ENCODE data around the gene CDCA8.

- TF ChIP-seq, protein P1, sequence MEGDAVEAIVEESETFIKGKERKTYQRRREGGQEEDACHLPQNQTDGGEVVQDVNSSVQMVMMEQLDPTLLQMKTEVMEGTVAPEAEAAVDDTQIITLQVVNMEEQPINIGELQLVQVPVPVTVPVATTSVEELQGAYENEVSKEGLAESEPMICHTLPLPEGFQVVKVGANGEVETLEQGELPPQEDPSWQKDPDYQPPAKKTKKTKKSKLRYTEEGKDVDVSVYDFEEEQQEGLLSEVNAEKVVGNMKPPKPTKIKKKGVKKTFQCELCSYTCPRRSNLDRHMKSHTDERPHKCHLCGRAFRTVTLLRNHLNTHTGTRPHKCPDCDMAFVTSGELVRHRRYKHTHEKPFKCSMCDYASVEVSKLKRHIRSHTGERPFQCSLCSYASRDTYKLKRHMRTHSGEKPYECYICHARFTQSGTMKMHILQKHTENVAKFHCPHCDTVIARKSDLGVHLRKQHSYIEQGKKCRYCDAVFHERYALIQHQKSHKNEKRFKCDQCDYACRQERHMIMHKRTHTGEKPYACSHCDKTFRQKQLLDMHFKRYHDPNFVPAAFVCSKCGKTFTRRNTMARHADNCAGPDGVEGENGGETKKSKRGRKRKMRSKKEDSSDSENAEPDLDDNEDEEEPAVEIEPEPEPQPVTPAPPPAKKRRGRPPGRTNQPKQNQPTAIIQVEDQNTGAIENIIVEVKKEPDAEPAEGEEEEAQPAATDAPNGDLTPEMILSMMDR (IDR thresholded peaks at IDR 0.05; ENCODE audit: low read depth, low read length), result no peak
- TF ChIP-seq POLR2A (IDR thresholded peaks at IDR 0.05; ENCODE audit: extremely low read depth, insufficient read length) (no peak), MAX (IDR thresholded peaks at IDR 0.05; ENCODE audit: low read depth, low read length) (no peak), MYC (IDR thresholded peaks at IDR 0.05; ENCODE audit: low read depth, low read length) (no peak)
These were observed 33.7 kb downstream of the CDCA8 start for GRCh38 chr1:37725851-37726613.

Measured in NB4 (cell line).